GM21529 (cell line): Measurements from ENCODE around the gene RALBP1.
"Not testable (repeated sequence)": the region's sequence is repeated elsewhere in the genome, so short reads cannot be mapped to it uniquely, and the experiment has no call there.

ENCODE experiments used
- ATAC-seq: cut with Tn5 transposase; IDR thresholded peaks from one replicate; pipeline ENCODE4 v1.9.1; 2021; ENCODE audit not compliant: unreplicated experiment

The RALBP1 gene

DNA sequence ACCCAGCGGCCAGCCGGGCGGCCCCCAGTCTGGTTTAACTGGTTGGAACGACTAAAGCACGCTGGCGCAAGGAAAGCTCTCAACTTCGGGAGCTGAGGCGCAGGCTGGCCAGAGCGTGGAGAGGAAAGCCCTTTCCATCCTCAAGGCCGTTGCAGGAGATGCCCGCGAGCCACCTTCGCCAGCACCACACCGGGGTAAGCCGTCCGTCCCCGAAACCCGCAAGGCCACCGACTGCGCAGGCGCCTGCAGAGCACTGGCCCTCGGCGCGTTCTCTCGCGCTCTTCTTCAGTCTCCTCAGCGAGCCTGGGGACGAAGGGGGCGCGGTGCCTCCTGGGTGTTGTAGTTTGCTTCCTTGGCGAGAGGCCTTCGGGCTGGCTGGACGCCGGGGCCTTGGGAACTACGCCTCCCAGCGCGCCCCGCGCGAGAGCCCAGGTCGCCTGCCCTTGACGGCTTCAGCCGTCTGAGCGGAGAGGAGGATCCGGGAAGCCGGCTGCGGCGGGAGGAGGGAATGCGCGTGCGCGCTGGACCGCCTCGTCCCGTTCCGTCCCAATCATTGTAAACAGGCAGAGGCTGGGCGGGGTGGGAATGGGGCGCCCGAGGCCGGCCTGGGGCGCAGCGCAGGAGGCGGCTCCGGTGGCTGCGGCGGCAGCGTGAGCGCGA is at the start of gene RALBP1:
Gene RALBP1, plus strand, starts transcription at position 531 of the 660 bp plus-strand sequence. CDS start 37,533 bp downstream, outside the sequence.
- ATAC-seq = peak; percentile 90

DNA sequence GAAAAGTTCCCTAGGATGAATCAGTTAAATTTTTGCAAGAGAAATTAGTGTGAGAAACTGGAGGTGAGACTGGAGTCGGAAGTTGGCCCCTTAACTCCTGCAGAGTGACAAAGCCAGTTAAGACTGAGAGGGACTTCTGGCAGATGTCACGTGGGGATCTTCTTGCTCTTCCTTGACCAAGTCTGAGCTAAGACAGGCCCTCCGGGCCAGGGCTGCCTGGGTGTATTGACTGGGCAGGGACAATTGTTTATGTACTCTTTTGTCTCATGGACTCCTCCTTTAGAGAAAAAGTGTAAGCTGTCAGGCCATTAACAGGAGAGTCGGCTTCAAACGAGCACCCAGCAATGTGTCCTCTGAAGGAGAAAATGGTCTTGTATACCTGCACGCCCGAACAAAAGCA is 48.6 kb upstream of the RALBP1 start:
- no peak for ATAC-seq

DNA sequence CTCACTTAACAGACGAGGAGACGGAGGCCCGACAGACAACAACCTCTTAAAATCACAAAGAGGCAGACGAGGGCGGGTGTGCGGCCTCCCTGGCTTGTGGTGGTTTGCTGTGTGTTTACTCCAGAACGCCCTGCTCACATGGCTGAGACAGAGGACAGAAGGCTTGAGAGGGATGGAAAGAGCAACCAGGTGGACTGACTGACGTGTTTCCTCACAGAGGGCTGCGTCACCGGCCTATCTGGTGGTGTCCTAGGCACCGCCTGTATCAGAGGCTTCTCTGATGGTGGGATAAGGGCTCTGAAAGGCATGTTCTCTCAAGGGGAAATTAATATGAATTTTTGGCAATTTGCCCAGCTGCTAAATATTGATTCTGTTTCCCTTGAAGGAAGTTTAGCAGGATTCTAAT is 47.0 kb upstream of the RALBP1 start:
- no peak for ATAC-seq

DNA sequence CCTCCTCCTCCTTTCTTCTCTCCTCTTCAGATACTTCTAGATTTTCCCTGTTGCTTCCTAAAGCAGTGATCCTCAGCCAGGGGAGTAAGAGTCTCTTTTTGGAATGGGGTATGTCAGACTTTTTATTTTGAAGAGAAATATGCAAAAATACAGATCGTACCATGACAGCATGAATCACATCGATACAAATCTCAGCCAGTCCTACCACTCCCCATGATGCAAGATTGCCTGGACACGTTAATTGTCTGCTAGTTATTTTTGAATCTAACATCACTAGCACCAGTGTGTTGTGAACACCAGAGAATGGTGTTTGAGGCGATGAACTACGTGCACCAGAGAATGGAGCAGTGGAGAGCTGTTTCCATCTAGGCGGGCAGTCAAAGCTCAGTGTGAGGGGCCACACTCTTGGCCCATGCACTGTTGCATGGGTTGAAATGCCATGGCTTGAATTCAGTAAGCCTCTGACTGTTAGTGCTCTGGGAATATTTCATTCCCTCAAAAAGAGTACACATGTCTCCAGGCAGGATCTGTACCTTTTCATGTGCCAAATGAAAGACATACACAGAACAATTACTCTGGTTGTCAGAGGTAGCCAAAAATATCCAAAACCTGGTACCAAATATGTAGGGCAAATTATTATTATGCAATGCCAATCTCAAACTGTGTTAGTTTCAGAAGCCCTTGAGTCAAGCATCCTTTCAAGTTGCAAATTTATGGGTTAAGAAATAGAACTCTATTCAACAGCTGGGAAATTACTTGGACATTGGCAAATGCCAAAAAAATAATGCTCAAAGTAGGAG is 46.3 kb upstream of the RALBP1 start:
- ATAC-seq = no peak

DNA sequence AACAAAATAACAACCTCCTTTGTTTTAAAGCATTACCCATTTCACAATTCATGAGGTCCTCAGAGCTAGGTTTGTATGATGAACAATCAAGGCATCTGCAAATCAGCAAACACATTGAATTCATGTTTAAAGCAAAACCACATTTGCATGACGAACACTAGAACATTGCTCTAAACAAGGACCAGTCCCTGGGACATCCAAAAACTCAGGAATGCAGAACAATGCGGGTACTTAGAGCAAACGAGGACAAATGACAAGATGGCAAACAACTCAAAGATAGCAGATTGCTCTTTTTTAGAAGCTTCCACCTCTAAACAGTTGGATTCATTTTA is 45.7 kb upstream of the RALBP1 start:
- no peak for ATAC-seq

DNA sequence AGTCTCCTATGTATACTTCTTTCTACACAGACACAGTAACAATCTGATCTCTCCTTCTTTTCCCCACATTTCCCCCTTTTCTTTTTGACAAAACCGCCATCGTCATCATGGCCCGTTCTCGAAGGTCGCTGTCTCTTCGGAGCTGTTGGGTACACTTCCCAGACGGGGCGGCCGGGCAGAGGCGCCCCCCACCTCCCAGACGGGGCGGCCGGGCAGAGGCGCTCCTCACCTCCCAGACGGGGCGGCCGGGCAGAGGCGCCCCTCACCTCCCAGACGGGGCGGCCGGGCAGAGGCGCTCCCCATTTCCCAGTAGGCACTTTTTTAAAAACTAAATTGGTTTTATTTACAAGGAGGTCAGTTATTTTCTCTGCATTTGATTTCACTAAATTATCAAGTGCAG is 45.0 kb upstream of the RALBP1 start:
- not testable (repeated sequence) for ATAC-seq

DNA sequence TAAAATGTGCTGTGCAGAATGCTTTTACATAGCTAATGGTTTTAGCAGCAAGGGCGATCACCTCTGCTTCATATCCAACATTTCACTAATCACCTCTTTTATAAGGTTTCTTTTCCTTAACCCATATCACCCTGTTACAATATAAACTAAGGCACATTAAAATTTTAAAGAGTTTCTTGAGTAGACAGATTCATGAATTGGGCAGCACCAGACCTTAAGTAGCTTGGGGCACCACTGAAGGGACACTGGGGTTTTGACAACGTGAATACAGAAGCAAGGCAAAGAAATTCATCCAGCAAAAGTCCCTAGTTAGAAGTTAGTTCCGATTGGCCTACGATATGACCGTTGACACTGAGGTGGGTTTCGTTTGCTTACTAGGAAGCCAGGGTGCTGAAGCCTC is 44.0 kb upstream of the RALBP1 start:
- no peak for ATAC-seq

DNA sequence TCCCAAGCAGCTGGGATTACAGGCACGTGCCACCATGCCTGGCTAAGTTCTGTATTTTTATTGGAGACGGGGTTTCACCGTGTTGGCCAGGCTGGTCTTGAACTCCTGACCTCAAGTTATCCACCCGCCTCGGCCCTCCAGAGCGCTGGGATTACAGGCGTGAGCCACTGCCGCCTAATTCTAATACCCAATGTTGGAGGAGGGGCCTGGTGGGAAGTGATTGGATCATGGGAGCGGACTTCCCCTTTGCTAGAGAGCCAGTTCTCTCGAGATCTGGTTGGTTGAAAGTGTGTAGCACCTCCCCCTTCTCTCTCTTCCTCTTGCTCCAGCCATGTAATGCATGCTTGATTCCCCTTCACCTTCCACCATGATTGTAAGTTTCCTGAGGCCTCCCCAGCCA is 42.2 kb upstream of the RALBP1 start:
- ATAC-seq = not testable (repeated sequence)

DNA sequence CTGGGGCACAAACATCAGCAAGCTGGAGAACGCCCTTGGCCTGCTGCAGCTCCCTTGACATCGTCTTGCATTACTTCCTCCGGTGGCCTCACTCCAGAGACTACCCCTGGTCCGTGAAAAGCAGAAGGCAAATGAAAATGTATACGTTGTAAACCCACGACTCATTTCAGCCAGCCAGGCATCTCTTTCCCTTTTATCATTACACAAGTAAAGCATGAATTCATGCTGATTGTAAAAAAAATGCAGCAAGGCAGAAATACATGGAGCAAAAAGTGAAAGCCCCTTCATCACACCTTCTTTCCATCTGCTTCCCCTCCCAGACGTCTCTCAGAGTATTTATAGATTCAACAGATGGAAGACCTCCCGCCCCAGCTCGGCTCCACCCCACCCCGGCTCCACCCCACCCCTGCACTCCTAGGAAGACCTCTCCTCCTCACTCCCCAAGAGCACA is 41.6 kb upstream of the RALBP1 start:
- ATAC-seq = no peak

DNA sequence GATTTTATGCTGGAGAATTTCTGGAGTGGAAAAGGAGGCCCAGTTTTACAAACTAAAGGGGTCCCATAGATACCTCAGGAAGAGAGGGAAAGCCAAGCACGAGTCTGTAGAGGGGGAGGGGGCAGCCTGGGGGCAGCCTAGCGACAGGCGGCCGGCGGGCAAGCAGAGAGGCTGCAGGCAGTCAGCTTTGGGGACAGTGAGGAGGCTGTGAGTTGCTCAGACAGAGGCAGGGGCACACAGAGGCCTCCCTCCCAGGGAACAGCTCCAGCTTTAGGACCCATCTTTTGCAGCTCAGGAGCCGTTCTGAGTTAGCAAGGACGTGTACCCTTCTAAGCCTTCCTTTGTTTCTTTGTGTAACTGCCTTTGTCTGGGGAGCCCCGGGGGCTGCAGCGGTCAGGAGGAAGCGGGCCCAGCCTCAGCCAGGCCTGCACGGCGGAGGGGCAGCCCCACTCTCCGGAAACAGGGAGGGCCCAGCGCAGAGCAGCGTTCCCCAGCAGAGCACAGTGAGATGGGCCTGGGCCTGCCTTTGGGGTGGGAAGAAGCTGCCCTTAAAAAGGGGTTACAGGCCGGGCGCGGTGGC is 41.1 kb upstream of the RALBP1 start:
- ATAC-seq = no peak

DNA sequence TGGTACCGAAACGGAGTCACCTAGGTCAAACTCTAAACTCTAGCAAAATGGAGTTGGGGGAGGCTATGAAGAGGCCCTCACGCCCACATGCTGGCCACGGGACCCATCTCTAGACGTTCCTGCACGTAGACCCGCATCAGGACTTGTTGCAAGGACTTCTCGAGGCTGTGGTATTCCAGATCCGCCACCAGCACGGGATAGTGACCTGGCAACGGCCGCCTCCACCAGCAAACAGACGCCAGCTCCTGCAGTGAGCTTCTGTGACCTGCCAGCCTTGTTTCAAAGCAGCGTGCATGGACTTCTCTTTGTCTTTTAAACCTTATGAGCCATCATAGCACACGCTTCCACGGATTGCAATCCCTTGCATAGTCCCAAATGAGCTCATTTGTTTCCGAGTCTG is 40.3 kb upstream of the RALBP1 start:
- ATAC-seq = no peak

DNA sequence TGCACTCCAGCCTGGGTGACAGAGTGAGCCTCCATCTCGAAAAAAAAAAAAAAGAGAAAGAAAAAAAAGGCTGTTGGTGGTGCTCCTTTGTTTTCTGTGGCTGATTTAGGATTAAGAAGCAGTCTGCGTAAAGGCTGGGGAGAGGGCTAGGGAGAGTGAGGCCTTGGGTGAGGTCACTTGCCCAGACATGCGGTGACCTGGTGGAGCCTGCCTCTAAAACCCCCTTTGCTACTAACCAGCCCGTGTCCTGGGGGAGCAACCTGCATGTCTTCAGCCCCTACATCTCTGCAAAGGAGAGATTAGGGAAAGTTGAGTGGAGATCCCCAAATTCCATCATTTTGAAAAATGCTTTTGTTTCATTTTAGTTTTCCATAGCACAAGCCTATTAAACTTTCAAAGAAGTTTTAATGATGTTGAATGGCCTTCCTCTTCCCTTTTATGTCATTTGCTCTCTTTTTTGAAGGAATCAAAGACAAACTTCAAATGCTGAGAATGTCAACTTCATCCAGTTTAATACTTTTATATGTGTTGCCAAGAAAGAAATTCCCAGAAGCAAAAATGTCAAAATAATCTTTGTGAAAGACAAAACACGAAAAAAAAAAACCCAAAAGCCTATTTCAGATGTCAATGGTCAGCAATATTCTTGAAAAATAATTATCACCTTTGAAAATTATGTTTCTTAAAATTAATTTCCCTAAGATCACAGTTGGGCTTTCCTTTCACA is 38.9 kb upstream of the RALBP1 start:
- ATAC-seq = no peak

DNA sequence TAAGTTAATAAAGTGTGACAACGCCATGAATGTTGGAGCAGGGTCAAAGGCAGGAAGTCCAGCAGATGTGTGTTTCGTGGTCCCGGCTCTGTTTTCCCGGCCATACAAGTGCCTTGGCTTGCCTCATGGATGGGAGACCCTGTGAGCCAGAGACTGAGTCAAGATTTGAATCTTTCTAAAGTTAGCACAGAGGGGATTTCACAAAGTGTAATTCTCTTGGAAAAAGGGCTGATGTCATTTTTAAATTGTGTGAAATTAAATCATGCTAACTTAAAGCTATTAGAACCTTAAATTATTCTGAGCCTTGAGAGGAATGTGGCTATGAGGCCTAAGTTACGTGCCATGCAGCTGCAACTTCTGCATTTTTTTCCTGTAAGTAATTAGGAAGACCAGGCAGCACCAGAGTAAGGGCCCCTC is 38.3 kb upstream of the RALBP1 start:
- ATAC-seq = no peak

DNA sequence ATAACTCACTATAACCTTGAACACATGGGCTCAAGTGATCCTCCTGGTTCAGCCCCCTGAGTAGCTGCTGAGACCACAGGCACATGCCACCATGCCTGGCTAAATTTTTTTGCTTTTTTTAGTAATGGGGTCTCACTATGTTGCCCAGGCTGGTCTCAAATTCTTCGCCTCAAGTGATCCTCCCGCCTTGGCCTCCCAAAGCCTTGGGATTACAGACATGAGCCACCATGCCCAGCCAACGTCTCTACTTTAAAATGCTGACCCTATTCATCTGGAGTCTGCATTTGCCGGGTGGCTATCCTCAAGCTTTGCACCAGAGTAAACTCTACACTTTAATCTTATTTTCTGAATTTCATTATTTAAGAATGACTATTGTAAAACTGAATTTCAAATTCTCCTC is 37.6 kb upstream of the RALBP1 start:
- ATAC-seq = no peak

DNA sequence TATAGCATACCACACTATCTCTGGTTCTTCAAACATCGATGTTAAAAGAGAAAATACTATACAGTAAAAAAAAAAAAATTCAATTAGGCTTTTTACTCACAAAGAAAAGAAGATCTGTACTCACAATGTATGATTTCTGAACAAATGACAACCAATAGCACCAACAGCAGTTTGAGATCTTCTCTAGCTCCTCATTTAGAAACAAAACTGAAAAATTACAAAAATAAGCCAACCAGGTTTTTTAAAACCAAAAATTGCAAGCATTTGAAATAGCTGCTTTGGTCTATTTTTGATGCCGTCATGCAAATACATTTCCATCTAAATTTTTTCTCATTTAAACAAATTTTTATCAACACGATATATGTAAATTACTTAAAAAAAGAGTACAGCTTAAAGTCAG is 34.3 kb upstream of the RALBP1 start:
- ATAC-seq = no peak

DNA sequence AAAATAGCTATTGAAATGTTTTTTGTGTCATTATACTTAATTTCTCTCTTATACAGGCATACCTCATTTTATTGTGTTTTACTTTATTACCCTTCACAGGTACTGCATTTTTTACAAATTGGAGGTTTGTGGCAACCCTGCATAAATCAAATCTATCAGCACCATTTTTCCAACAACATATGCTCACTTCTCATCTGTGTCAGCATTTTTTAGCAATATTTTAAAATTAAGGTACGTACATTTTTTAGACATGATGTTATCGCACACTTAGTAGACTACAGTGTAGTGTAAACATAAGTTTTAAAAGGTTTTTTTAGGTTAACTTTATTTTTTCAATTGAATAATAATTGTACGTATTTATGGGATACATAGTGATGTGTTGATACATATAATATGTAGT is 30.8 kb upstream of the RALBP1 start:
- no peak for ATAC-seq

DNA sequence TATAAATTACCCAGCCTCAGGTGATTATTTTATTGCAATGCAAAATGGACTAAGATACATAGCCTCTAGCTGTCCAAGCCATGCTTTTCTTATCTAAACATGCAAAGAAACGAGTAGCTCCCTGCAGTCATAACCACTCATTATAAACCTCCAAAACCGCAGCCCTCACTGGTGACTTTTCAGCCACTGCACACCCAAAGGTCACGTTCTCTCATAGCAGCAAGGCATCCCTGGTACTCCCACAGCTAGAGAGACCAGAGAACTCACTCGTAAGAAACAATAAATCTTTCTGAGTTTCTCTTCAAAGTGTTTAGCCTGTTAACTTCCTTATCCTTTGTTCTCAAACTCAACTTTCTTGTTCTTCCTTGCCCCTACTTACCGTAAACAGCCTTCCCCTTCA is 28.5 kb upstream of the RALBP1 start:
- no peak for ATAC-seq

DNA sequence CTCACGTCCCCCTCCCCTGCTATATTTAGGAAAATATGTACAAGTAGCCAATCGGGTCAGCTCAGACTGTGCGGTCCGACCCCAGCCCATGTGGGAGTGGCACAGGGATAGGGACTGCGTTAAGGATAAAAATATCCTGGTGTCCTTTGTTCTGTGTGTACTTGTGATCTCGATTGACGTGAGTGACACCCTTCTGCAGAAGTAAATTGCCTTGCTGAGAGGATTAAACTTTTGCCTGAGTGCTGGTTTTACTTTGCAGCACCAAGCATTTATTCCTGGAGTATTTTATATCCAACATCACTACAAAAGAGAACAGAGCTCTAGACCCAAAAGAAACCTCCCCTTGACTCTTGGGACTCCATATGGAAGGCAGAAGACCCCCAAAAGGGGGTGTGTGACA is 28.0 kb upstream of the RALBP1 start:
- ATAC-seq = no peak

DNA sequence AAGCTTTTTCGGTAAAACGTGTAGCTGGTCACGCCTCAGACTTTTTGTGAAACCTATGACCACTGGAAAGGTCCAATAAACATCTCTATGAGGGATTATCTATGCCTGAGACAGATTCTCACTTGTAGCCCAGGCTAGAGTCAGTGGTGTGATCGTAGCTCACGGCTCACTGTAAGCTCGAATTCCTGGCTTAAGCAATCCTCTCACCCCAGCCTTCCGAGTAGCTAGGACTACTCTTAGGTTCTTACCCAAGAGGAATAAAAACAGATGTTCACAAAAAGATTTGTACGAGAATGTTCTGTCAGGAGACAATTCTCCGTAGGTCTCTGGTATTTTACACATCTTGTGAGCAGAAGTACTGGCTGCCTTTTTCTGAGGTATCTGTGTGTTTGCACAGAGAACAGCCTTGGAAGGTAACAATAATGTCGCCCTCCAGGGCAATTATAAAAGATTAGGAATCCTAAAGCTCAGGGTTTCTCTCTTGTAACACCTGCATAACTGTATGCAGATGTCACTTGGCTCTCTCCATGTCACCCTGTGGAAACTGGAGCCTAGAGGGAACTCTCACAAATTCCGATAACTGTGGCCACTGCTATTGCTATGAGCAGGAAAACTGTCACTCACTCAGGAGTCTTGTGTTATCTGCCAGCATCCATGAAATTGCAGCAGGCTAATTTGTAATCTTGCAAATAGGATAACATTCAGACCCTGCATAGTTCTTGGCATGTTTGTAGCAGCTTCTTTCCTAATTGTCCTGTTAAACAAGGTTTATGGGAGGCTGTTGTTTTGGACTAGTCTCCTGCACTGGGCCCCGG is 25.5 kb upstream of the RALBP1 start:
- no peak for ATAC-seq

DNA sequence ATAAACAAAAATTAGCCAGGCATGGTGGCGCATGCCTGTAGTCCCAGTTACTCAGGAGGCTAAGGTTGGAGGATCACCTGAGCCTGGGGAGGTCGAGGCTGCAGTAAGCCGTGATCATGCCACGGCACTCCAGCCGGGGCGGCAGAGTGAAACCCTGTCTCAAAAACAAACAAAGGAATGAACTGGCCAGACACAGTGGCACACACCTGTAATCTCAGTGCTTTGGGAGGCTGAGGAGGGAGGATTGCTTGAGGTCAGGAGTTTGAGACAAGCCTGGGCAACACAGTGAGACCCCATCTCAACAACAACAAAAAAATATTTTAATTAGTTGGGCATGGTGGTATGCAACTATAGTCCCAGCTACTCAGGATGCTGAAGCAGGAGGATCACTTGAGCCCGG is 24.4 kb upstream of the RALBP1 start:
- ATAC-seq = not testable (repeated sequence)

DNA sequence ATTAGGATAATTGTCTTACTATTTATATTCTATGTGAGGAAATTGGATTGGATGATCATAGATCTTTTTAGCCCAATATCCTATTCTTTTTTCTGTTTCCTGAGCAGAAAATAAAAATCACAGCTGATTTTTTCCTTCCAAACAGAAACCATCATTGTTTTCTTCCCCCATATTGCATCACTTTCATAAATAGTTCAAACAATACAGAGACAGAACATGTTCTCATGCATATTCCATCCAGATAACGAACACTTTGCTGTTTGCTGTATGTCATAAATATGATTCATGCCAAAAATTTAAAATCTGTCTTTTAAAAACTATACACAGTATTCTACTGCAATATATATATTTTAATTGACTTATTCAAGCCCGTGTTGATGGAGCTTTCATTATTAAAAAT is 22.0 kb upstream of the RALBP1 start:
- no peak for ATAC-seq
